Activated CD4-positive, alpha-beta T cell treated with anti-CD3 and anti-CD28 coated beads for 36 hours (primary cell): Measurements from ENCODE around the gene FA2H. TPM values are rescaled to one million over a fixed set of nuclear protein-coding genes. Genes with fewer than 3 reads are reported as not detected.
A peak's percentile ranks its signal among the peaks of the same experiment; 100 is the strongest.
"Not testable (repeated sequence)": the region's sequence is repeated elsewhere in the genome, so short reads cannot be mapped to it uniquely, and the experiment has no call there.

Experiments used
- ATAC-seq: fragments of 200-7000 bp; cut with Tn5 transposase; one replicate; pipeline ENCODE4 v1.10.0; 2021; ENCODE audit warnings: mild to moderate bottlenecking, moderate library complexity
- CTCF ChIA-PET: fragments of 350-600 bp; sonication (Branson Sonifier 250); formaldehyde crosslinking; loops from one replicate; lab custom pipeline; 2021; ENCODE audit warnings: antibody characterized with exemption; lab: Charles Lee
- POLR2A ChIA-PET: fragments of 350-600 bp; sonication (Branson Sonifier 250); formaldehyde crosslinking; loops from one replicate; lab custom pipeline; 2021; ENCODE audit warnings: antibody characterized with exemption, inconsistent platforms; lab: Charles Lee
- DNase-seq: peaks from one replicate; pipeline ENCODE4 v3.0.0-alpha.2; 2020
- H3K27ac Mint-ChIP-seq: one replicate; pipeline ENCODE4 v1.8.0; 2021; ENCODE audit warnings: mixed read lengths
- H3K27me3 Mint-ChIP-seq: one replicate; pipeline ENCODE4 v1.8.0; 2021; ENCODE audit warnings: mixed read lengths
- H3K36me3 Mint-ChIP-seq: one replicate; pipeline ENCODE4 v1.8.0; 2021; ENCODE audit warnings: low read depth, mixed read lengths
- H3K4me1 Mint-ChIP-seq: one replicate; pipeline ENCODE4 v1.8.0; 2021; ENCODE audit warnings: mixed read lengths
- H3K4me3 Mint-ChIP-seq: one replicate; pipeline ENCODE4 v1.8.0; 2021; ENCODE audit warnings: mild to moderate bottlenecking, moderate library complexity, mixed read lengths
- H3K9me3 Mint-ChIP-seq: one replicate; pipeline ENCODE4 v1.8.0; 2021; ENCODE audit warnings: low read depth, mixed read lengths
- intact Hi-C, 2 experiments: fragments of 100-400 bp; cut with DNase I in 1 of 2; cut with micrococcal nuclease in 1 of 2; formaldehyde crosslinking; loops; one replicate each; pipeline versions ENCODE4 v1.14.2 to v1.15.1; 2022 to 2024; cut with DNase I, micrococcal nuclease
- total RNA-seq, 2 experiments: library from RNA; stranded (reverse); gene quantifications; one replicate each; pipeline ENCODE4 v1.2.3, GENCODE V29; 2021

FA2H gene
- total RNA-seq, 2 experiments from 2014 or later = not detected

DNA sequence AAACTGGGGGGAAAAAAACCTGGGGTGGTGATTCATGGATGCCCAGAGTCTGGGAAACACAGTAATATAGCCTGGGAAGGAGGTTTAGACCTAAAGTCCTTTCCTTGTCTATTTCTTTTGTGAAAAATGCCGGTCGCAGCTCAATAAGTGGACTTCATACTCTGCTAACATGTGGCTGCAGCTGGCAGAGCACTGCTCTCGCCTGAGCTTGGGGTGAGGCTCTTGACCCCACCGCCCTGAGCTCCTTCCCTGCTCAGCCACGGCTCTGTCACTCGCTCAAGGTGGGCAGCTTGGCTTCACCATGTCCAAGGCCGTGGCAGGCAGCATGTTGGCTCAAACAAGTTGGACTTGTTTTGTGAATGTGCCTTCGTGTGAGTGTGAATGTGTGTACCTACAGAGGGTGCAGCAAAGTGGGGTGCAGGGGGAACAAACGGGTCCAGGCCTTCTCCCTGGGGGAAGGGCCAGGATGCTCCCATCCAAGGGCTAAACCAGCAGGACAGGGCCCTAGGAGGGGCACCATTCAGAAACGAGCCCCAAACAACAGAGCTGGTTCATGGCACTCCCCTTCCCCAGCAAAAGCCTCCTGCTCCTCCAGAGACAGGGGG is 4.9 kb downstream of the FA2H start:
- no peak overlapping the region for H3K4me3 Mint-ChIP-seq
- H3K4me1 Mint-ChIP-seq = peaks cover 6% of the 10 kb centered on the region
- DNase-seq (no peak), ATAC-seq (no peak)
- no peaks in the 10 kb centered on the region for H3K36me3 Mint-ChIP-seq
- no peaks in the 10 kb centered on the region for H3K9me3 Mint-ChIP-seq
- ChIA-PET POLR2A (no interaction called here), CTCF (no interaction called here)
- intact Hi-C loops = no loop called here
- no peak overlapping the region for H3K27ac Mint-ChIP-seq
- H3K27me3 Mint-ChIP-seq = peaks cover 30% of the 10 kb centered on the region

DNA sequence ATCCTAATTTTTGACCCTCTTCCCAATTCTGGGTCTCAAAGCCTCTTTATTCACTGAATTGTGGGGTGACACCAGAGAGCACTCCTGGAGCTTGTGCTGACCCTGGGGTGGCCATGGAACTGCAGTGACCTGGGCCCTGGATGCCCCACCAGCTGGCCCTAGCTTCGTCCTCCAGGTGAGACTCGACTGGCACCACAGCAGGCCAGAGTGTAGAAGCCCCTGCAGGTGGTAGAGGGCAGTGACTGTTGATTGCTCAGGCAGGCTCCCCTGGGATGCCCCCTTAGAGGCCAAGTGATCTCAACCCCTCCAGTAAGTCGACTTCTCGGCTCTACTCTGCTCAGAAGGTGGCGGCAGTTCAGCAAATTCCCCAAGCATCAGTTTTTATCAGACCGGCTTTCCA is 6.4 kb downstream of the FA2H start:
- ATAC-seq (no peak), DNase-seq (no peak)
- peaks cover 23% of the 10 kb centered on the region for H3K27me3 Mint-ChIP-seq
- H3K4me3 Mint-ChIP-seq = no peak overlapping the region
- no peaks in the 10 kb centered on the region for H3K36me3 Mint-ChIP-seq
- no peaks in the 10 kb centered on the region for H3K9me3 Mint-ChIP-seq
- POLR2A ChIA-PET = no interaction called here
- H3K27ac Mint-ChIP-seq = no peak overlapping the region
- CTCF ChIA-PET = no interaction called here
- H3K4me1 Mint-ChIP-seq = no peaks in the 10 kb centered on the region
- intact Hi-C loops = no loop called here

DNA sequence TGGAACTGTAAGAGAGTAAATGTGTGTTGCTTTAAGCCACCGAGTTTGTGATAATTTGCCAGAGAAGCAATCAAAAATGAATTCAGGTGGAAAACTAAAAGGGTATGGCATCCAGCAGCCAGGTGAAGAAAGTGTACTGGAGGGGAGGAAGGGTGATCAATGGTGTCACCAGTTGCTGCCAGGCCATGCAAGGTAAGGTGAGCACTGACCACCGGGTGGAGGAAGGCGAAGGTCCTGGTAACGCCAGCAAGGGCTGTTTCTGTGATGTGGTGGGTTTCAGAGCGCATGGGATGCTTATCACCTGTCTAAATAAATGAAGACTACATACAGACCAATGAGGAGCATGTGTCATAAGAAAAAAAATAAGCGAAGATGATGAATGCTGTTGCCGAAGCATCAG is 6.9 kb downstream of the FA2H start:
- Mint-ChIP-seq H3K9me3 (no peaks in the 10 kb centered on the region), H3K27ac (no peak overlapping the region), H3K4me3 (no peak overlapping the region), H3K36me3 (no peaks in the 10 kb centered on the region), H3K4me1 (no peaks in the 10 kb centered on the region), H3K27me3 (peaks cover 20% of the 10 kb centered on the region)
- ATAC-seq (no peak), DNase-seq (no peak)
- ChIA-PET POLR2A (no interaction called here), CTCF (no interaction called here)
- intact Hi-C loops = no loop called here

DNA sequence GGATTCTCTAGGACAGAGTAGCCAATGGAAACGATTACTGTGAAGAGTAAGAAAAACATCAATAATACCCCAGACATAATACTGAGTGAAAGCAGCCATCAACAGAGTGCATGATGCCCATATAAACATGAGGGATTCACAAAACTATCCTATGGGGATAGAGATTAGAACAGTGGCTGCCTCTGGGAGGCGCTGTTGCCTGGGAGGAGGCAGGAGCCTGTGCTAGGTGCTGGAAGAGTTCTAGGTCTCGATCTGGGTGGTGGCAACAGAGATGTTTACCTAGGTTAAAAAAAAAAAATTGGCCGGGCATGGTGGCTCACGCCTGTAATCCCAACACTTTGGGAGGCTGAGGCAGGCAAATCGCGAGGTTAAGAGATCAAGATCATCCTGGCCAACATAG is 7.9 kb downstream of the FA2H start:
- CTCF ChIA-PET = no interaction called here
- no peak overlapping the region for H3K4me3 Mint-ChIP-seq
- peaks cover 14% of the 10 kb centered on the region for H3K27me3 Mint-ChIP-seq
- intact Hi-C loops = no loop called here
- no peaks in the 10 kb centered on the region for H3K9me3 Mint-ChIP-seq
- no peaks in the 10 kb centered on the region for H3K36me3 Mint-ChIP-seq
- no peaks in the 10 kb centered on the region for H3K4me1 Mint-ChIP-seq
- ATAC-seq (no peak), DNase-seq (peak; percentile 18)
- H3K27ac Mint-ChIP-seq = no peak overlapping the region
- POLR2A ChIA-PET = no interaction called here

DNA sequence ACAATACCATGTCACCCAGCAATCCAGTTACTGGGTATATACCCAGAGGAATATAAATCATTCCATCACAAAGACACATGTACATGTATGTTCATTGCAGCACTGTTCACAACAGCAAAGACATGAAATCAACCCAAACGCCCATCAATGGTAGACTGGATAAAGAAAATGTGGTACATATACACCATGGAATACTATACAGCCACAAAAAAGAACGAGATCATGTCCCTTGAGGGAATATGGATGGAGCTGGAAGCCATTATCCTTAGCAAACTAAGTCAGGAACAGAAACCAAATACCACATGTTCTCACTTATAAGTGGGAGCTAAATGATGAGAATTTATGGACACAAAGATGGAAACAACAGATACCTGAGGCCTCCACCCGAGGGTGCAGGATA is 10.4 kb downstream of the FA2H start:
- H3K4me1 Mint-ChIP-seq, H3K27ac Mint-ChIP-seq, intact Hi-C loops, DNase-seq, H3K36me3 Mint-ChIP-seq, H3K9me3 Mint-ChIP-seq, POLR2A ChIA-PET, H3K4me3 Mint-ChIP-seq, ATAC-seq: not testable (repeated sequence)
- CTCF ChIA-PET = interaction anchor here (0.5 to 0.9 kb wide), 3 partner anchors 9 to 38 kb away, joined by 3 read pairs; no protein-coding TSS in a partner anchor
- peaks cover 12% of the 10 kb centered on the region for H3K27me3 Mint-ChIP-seq

DNA sequence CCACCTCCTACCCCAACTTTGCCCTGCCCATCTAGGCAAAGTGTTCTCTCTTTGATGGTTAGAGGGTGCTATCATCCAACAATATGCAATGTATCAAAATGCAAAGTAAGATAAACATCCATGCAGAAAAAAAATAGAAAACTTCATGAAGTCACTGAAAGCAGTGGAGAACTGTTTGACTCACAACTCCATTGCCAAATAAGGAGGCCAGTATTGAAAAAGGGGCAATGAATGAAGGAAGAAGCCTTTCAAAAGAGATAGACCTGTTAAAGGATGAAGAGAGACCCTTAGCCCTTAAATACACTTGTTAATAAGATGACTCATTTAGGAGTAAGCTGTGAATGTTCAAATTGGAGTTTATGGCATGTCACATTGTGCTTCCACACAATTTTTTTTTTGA is 13.0 kb downstream of the FA2H start:
- Mint-ChIP-seq H3K36me3 (no peaks in the 10 kb centered on the region), H3K9me3 (no peaks in the 10 kb centered on the region), H3K4me3 (no peak overlapping the region), H3K27ac (no peak overlapping the region), H3K27me3 (peaks cover 12% of the 10 kb centered on the region), H3K4me1 (no peaks in the 10 kb centered on the region)
- intact Hi-C loops = no loop called here
- ChIA-PET POLR2A (no interaction called here), CTCF (no interaction called here)
- DNase-seq (no peak), ATAC-seq (no peak)

DNA sequence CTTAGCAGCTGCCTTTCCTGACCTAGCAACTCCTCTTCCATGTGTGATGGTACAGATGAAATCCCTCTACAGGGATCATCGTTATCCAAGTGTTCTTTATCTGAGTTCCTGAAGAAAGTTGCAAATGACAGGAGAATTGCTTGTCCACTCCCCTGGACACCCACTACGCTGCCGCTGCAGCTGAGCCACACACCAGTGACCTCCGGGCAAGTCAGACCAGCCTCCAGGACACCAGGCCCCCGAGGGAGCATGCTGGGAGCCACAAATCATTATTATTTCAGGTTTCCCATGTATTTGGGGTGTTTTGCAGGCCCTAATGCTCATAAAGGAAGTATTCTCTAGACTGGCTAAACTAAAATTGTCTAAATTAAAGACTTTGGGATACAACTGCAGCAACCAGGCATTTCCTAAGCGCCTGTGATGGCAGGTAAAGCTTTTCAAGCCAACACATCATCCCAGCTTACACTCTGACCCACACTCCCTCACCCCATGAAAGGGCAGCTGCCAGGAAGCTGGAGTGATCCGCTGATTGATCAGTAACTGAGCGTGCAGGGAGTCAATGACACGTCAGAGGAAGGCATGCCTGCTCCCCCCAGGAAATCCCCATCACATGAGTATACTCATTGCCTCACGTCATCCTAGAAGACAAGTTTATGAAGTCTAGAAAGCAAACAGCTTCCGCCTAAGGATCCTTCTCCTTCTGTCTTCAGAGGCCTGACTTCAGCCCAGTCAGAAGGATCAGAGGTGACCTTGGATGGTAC is 14.4 kb downstream of the FA2H start:
- ATAC-seq (peak; percentile 74), DNase-seq (peak; percentile 53)
- no peaks in the 10 kb centered on the region for H3K36me3 Mint-ChIP-seq
- no peak overlapping the region for H3K27ac Mint-ChIP-seq
- ChIA-PET POLR2A (no interaction called here), CTCF (interaction anchor here (1.0 to 1.1 kb wide), 2 partner anchors 11 to 642 kb away, joined by 3 to 4 read pairs; no protein-coding TSS in a partner anchor)
- intact Hi-C loops = no loop called here
- no peaks in the 10 kb centered on the region for H3K4me1 Mint-ChIP-seq
- H3K27me3 Mint-ChIP-seq = peaks cover 7% of the 10 kb centered on the region
- no peaks in the 10 kb centered on the region for H3K9me3 Mint-ChIP-seq
- H3K4me3 Mint-ChIP-seq = no peak overlapping the region

DNA sequence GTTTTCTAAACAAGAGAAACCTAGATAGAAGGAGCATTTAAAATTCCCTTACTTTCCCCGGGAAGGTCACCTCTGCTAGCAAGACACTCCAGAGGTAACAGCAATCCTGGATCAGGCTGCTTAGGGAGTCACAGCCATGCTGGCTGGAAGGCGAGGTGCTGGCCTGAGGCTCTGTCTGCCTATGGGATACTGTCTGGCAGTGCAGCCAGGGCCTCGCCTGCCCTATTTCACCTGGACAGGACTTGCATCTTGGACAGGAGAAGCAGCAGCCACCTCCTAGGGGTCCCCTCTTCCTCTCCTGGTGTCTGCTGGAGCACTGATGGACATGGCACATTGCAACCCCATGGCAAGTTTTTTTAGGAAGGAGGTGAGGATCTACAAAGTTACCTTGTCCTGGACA is 15.1 kb downstream of the FA2H start:
- no peak for ATAC-seq
- Mint-ChIP-seq H3K36me3 (no peaks in the 10 kb centered on the region), H3K4me3 (no peak overlapping the region), H3K27ac (no peak overlapping the region), H3K4me1 (no peaks in the 10 kb centered on the region), H3K27me3 (peaks cover 5% of the 10 kb centered on the region), H3K9me3 (no peaks in the 10 kb centered on the region)
- POLR2A ChIA-PET = no interaction called here
- intact Hi-C loops = no loop called here
- CTCF ChIA-PET = interaction anchor here (1.1 kb wide), 1 partner anchor 643 kb away, joined by 3 read pairs; no protein-coding TSS in a partner anchor
- DNase-seq = no peak

DNA sequence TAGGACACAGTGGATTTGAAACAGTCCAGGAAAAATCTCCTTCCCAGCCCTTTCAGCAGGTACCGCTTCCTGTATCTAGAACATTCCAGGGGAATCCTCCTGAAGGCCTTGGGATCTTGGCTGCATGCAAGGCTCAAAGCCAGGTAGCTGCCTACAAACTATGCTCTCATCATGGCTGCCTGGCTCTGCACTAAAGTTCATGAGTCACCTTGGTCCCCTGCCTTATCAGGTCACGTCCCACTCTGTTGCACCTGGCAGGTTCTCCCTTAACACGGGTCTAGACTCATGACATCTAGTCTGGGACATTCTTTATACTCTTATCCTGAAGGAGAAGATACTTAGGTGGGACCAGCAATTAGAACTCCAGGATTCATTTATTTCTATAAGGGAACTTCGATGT is 15.8 kb downstream of the FA2H start:
- no peak overlapping the region for H3K27ac Mint-ChIP-seq
- no peaks in the 10 kb centered on the region for H3K36me3 Mint-ChIP-seq
- peaks cover 3% of the 10 kb centered on the region for H3K27me3 Mint-ChIP-seq
- H3K4me1 Mint-ChIP-seq = no peaks in the 10 kb centered on the region
- POLR2A ChIA-PET = no interaction called here
- CTCF ChIA-PET = no interaction called here
- no peak for DNase-seq
- no peak for ATAC-seq
- no peak overlapping the region for H3K4me3 Mint-ChIP-seq
- H3K9me3 Mint-ChIP-seq = no peaks in the 10 kb centered on the region
- intact Hi-C loops = no loop called here

DNA sequence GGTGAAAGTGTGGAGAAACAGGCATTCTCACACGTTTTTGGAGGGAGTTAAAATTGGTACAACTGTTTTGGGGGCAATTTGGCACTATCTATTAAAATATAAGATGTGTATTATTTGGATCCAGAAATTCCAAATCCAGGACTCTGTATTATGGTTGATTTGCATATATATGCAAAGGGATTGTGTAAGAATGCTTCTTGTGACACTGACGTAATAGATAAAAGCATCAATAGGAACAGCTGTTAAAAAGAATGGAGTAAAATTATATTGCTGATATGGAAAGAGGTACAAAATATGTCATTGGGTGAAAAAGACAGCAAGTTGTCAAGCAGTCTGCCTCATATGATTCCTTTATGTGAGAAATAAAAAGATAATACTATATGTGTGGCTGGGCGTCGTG is 17.3 kb downstream of the FA2H start:
- intact Hi-C loops = no loop called here
- Mint-ChIP-seq H3K4me3 (no peak overlapping the region), H3K36me3 (no peaks in the 10 kb centered on the region), H3K27me3 (peaks cover 3% of the 10 kb centered on the region), H3K27ac (no peak overlapping the region), H3K9me3 (no peaks in the 10 kb centered on the region), H3K4me1 (no peaks in the 10 kb centered on the region)
- DNase-seq = no peak
- ChIA-PET CTCF (no interaction called here), POLR2A (no interaction called here)
- ATAC-seq = no peak

DNA sequence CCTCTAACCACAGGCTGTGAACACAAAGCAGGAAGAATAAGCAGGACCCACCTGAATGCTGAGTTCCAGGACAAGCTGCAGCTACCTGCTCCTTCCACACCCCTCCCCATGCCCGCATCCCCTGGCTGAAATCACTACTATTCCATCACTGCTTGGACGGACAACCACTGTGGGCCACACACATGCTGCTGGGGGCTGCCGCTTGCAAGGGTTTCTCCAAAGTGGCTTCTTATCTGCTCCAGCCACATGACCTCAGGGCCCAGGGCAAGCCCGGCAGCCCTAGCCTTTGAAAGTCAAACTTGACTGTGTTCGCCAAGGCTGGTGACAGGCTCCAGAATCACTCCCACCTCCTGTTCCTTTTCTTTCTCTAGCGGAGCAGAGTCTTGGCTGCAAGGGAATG is 18.4 kb downstream of the FA2H start:
- Mint-ChIP-seq H3K4me1 (no peaks in the 10 kb centered on the region), H3K9me3 (no peaks in the 10 kb centered on the region), H3K27me3 (no peaks in the 10 kb centered on the region), H3K27ac (no peak overlapping the region), H3K36me3 (no peaks in the 10 kb centered on the region), H3K4me3 (no peak overlapping the region)
- no peak for DNase-seq
- ChIA-PET CTCF (no interaction called here), POLR2A (no interaction called here)
- intact Hi-C loops = no loop called here
- ATAC-seq = no peak

DNA sequence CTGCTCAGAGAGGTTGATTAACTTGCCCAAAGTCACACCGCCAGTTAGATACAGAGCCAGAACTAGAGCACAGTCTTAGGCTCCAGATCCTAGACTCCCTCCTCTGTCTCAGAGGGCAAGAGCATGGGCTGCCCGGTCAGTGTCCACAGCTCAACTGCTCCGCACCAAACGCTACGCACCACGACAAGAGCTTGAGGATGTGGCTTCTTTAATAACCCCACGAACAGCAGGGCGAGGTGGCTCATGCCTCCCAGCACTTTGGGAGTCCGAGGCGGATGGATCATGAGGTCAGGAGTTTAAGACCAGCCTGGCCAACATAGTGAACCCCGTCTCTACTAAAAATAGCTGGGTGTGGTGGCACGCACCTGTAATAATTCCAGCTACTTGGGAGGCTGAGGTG is 21.4 kb downstream of the FA2H start:
- intact Hi-C loops = no loop called here
- Mint-ChIP-seq H3K4me1 (no peaks in the 10 kb centered on the region), H3K27me3 (no peaks in the 10 kb centered on the region), H3K27ac (no peak overlapping the region), H3K4me3 (no peak overlapping the region), H3K36me3 (no peaks in the 10 kb centered on the region), H3K9me3 (no peaks in the 10 kb centered on the region)
- ChIA-PET POLR2A (interaction anchor here (0.6 kb wide), 1 partner anchor 21 kb away, joined by 3 read pairs; no protein-coding TSS in a partner anchor), CTCF (interaction anchor here (0.5 kb wide), 1 partner anchor 27 kb away, joined by 3 read pairs; no protein-coding TSS in a partner anchor)
- ATAC-seq (no peak), DNase-seq (no peak)
